PFSK-1 (cell line): ENCODE data around the gene RSL1D1.

Experiments
- FOXP2 ChIP-seq: optimal IDR thresholded peaks from 2 replicates; pipeline ENCODE3; 2011; ENCODE audit warnings: borderline replicate concordance, control low read depth, inconsistent platforms; ENCODE audit not compliant: insufficient read depth; ENCODE audit errors: extremely low read length, extremely low read depth
- POLR2AphosphoS5 ChIP-seq: IDR thresholded peaks from 2 replicates; pipeline ENCODE4 v1.6.1; 2012; ENCODE audit warnings: low read depth, mild to moderate bottlenecking, control low read depth, low read length, moderate library complexity
- SIN3A ChIP-seq: IDR thresholded peaks from 2 replicates; pipeline ENCODE4 v1.6.1; 2012; ENCODE audit warnings: mild to moderate bottlenecking, low read length, moderate library complexity, borderline replicate concordance; ENCODE audit not compliant: insufficient read depth
- TAF1 ChIP-seq: IDR thresholded peaks from 2 replicates; pipeline ENCODE4 v1.6.1; 2012; ENCODE audit warnings: low read length, control low read depth, borderline replicate concordance; ENCODE audit not compliant: insufficient read depth
- TF ChIP-seq, protein P1 (sequence below), 2 experiments: IDR thresholded peaks; 2 replicates each; pipeline versions ENCODE4 v1.6.1 to v1.8.0; 2011 to 2012; ENCODE audit warnings: low read depth in 2 of 2, low read length in 2 of 2, control low read depth in 1 of 2, inconsistent platforms in 1 of 2, mild to moderate bottlenecking in 1 of 2, moderate library complexity in 1 of 2; ENCODE audit not compliant: insufficient read depth in 1 of 2

RSL1D1 gene

DNA sequence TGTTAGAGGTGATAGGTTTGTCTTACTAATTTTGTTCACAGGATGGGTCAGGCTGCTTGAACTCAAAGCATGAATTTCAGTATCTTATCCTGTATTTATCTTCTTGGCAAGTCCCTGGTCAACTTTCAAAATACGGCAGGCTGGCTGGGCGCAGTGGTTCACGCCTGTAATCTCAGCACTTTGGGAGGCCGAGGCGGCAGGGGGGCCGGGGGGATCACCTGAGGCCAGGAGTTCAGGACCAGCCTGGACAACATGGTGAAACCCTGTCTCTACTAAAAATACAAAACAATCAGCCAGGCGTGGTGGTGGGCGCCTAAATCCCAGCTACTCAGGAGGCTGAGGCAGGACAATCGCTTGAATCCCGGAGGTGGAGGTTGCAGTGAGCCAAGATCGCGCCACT lies 25.0 kb upstream of the RSL1D1 start:
- TF ChIP-seq SIN3A, result no peak
- no peak for TF ChIP-seq FOXP2
- no peak for TF ChIP-seq TAF1
- TF ChIP-seq POLR2AphosphoS5, result no peak
- TF ChIP-seq, protein P1, sequence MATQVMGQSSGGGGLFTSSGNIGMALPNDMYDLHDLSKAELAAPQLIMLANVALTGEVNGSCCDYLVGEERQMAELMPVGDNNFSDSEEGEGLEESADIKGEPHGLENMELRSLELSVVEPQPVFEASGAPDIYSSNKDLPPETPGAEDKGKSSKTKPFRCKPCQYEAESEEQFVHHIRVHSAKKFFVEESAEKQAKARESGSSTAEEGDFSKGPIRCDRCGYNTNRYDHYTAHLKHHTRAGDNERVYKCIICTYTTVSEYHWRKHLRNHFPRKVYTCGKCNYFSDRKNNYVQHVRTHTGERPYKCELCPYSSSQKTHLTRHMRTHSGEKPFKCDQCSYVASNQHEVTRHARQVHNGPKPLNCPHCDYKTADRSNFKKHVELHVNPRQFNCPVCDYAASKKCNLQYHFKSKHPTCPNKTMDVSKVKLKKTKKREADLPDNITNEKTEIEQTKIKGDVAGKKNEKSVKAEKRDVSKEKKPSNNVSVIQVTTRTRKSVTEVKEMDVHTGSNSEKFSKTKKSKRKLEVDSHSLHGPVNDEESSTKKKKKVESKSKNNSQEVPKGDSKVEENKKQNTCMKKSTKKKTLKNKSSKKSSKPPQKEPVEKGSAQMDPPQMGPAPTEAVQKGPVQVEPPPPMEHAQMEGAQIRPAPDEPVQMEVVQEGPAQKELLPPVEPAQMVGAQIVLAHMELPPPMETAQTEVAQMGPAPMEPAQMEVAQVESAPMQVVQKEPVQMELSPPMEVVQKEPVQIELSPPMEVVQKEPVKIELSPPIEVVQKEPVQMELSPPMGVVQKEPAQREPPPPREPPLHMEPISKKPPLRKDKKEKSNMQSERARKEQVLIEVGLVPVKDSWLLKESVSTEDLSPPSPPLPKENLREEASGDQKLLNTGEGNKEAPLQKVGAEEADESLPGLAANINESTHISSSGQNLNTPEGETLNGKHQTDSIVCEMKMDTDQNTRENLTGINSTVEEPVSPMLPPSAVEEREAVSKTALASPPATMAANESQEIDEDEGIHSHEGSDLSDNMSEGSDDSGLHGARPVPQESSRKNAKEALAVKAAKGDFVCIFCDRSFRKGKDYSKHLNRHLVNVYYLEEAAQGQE (IDR thresholded peaks at IDR 0.05; ENCODE audit: insufficient read depth in 1 of 2, low read depth in 2 of 2, low read length in 2 of 2), result no peak

DNA sequence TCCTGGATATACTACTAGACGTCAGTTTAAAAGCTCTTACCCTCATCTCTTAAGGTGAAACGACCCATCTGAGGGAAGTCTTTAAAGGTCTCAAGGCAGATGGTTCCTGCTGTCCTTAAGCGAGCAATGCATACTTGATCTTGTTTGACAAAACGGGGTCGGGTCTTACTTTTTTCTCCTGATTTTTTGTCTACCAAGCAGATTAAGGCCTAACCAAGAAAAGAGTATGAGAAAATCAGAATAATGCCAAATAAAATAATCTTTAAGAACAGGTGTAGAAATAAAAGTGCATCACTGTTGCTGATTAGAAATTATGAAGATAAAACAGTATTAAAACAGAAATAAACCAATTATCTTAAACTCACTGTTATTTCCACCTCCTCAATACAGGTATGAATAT lies 24.4 kb upstream of the RSL1D1 start:
- TF ChIP-seq SIN3A (no peak), FOXP2 (no peak), POLR2AphosphoS5 (no peak), TAF1 (no peak)
- TF ChIP-seq, protein P1 (IDR thresholded peaks at IDR 0.05; ENCODE audit: insufficient read depth in 1 of 2, low read depth in 2 of 2, low read length in 2 of 2), result no peak

DNA sequence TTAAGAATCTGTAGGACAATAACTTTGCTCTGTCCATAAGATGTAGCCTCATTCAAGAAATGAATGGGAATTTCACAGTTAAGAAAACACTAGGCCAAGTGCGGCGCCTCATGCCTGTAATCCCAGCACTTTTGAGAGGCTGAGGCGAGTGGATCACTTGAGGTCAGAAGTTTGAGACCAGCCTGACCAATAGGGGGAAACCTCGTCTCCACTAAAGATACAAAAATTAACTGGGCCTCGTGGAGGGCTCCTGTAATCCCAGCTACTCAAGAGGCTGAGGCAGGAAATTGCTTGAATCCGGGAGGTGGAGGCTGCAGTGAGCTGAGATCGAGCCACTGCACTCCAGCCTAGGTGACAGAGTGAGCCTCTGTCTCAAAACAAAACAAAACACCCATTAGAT lies 19.9 kb upstream of the RSL1D1 start:
- TF ChIP-seq SIN3A (no peak), FOXP2 (no peak), POLR2AphosphoS5 (no peak), TAF1 (no peak)
- TF ChIP-seq, protein P1 (IDR thresholded peaks at IDR 0.05; ENCODE audit: insufficient read depth in 1 of 2, low read depth in 2 of 2, low read length in 2 of 2), result no peak

DNA sequence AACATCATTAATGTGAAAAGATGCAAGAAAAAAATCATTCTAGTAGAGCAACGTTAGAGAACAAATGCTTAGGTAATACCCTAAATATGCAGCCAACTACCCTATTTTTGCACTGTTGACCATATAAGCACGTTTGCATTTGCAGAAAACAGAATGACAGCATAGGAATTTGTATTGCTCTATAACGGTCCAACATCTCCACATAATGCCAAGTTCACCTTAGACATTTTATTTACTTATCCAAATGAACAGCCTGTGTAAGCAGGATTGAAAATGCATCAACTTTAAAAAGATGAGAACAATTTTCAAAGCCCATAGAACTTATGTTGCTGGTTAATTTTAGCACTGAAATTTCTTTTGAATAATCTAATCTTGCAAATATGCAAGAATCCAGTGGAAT lies 19.1 kb upstream of the RSL1D1 start:
- TF ChIP-seq FOXP2 (no peak), TAF1 (no peak), SIN3A (no peak), POLR2AphosphoS5 (no peak)
- TF ChIP-seq, protein P1 (IDR thresholded peaks at IDR 0.05; ENCODE audit: insufficient read depth in 1 of 2, low read depth in 2 of 2, low read length in 2 of 2), result no peak

DNA sequence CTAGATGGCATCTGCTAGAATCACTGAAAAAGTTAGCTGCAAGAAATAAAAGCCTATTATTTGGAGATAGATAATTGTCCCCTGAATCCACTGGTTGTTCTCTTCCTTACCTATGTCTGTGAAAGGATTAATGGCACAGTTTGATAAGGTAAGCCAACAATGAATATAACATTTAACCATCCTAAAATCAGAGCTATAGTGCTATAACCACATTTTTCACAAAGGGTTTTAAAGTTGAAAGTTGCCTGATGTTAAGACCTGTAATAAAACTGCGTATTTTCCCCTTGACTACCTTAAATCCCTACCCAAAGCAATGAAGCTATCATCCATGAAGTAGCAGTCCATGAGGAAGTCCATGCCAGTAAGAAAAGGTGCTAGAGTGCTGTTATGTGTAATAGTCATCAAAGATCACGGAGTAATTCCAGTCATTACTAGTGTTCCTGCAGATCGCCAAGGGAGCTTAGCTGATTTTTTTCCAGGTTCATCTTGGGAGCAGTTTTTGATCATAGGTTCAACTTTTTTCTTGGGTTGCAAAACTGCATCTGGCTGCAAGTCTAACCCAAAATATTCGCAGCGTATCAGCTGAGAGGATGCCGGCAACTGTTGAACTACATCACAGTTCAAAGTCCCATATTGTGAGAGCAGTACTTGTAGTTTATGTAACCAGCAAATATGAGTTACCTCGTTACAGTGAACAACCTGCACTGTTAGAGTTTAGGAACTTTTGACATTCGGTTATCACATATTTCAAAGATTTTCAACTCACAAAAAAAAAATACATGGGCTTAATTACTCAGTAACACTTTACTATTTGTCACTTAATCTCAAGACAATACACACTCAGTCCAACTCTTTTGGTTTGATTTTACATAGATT lies 18.2 kb upstream of the RSL1D1 start:
- no peak; the same call in 1 of the 2 replicates for TF ChIP-seq POLR2AphosphoS5
